Measurements from ENCODE around the gene HS3ST4.
"Not testable (repeated sequence)": the region's sequence is repeated elsewhere in the genome, so short reads cannot be mapped to it uniquely, and the experiment has no call there.

The HS3ST4 gene

GRCh38 chr16:25734430-25735385 is 42.9 kb downstream of the HS3ST4 start:
- no peak for DNase-seq

- DNase-seq, result no peak
Measured at GRCh38 chr16:25735645-25736044, 43.9 kb downstream of the HS3ST4 start.

GRCh38 chr16:25747160-25747758 is 55.5 kb downstream of the HS3ST4 start:
- no peak for DNase-seq

GRCh38 chr16:25748092-25748654 is 56.4 kb downstream of the HS3ST4 start:
- no peak for DNase-seq

GRCh38 chr16:25750488-25751216 is 58.9 kb downstream of the HS3ST4 start:
- no peak for DNase-seq

GRCh38 chr16:25751230-25751835 is 59.6 kb downstream of the HS3ST4 start:
- DNase-seq, result no peak

- DNase-seq, result no peak
Measured at GRCh38 chr16:25764466-25764865, 72.7 kb downstream of the HS3ST4 start.

- no peak for DNase-seq
Measured at GRCh38 chr16:25771216-25771615, 79.5 kb downstream of the HS3ST4 start.

- DNase-seq, result no peak
Measured at GRCh38 chr16:25771812-25772568, 80.2 kb downstream of the HS3ST4 start.

- DNase-seq, result not testable (repeated sequence)
Measured at GRCh38 chr16:25776214-25776613, 84.5 kb downstream of the HS3ST4 start.

GRCh38 chr16:25783226-25783625 is 91.5 kb downstream of the HS3ST4 start:
- DNase-seq, result no peak

- DNase-seq, result no peak
Measured at GRCh38 chr16:25785361-25785760, 93.6 kb downstream of the HS3ST4 start.

- no peak for DNase-seq
Measured at GRCh38 chr16:25786748-25787147, 95.0 kb downstream of the HS3ST4 start.

- DNase-seq, result no peak
Measured at GRCh38 chr16:25788637-25789036, 96.9 kb downstream of the HS3ST4 start.

- DNase-seq, result no peak
Measured at GRCh38 chr16:25796239-25796638, 104.5 kb downstream of the HS3ST4 start.

GRCh38 chr16:25798065-25798464 is 106.3 kb downstream of the HS3ST4 start:
- DNase-seq, result no peak

- DNase-seq, result no peak
Measured at GRCh38 chr16:25799816-25800215, 108.1 kb downstream of the HS3ST4 start.

- DNase-seq, result no peak
Measured at GRCh38 chr16:25812215-25812614, 120.5 kb downstream of the HS3ST4 start.

- DNase-seq, result no peak
Measured at GRCh38 chr16:25817295-25817694, 125.5 kb downstream of the HS3ST4 start.

- DNase-seq, result no peak
Measured at GRCh38 chr16:25817876-25818275, 126.1 kb downstream of the HS3ST4 start.

GRCh38 chr16:25823891-25824290 is 132.1 kb downstream of the HS3ST4 start:
- DNase-seq, result no peak

GRCh38 chr16:25827709-25828108 is 135.9 kb downstream of the HS3ST4 start:
- no peak for DNase-seq

All from fibroblast of skin of right quadriceps (primary cell).